Tibial artery (tissue), 4 donors: ENCODE results near the gene ANKRD36C.
"Not testable (repeated sequence)": the region's sequence is repeated elsewhere in the genome, so short reads cannot be mapped to it uniquely, and the experiment has no call there.

Experiments
- DNase-seq, 2 donors: peaks; one replicate each; pipeline ENCODE4 v3.0.0-alpha.2; 2019
- H3K27ac ChIP-seq, 2 donors: fragments of 200-600 bp; sonication (generic) in 1 of 2; 1 replicate in 1 of 2; 2 replicates in 1 of 2; pipeline ENCODE4 v1.5.1; 2018 to 2019; ENCODE audit warnings: mild to moderate bottlenecking in 1 of 2
- H3K27me3 ChIP-seq, 2 donors: fragments of 200-600 bp; sonication (generic) in 1 of 2; one replicate each; pipeline versions ENCODE4 v1.5.1 to v1.6.0; 2016 to 2019
- H3K36me3 ChIP-seq, 3 donors: fragments of 200-600 bp; sonication (generic) in 2 of 3; one replicate each; pipeline ENCODE4 v1.5.1; 2016 to 2019; ENCODE audit warnings: mild to moderate bottlenecking in 2 of 3
- H3K4me1 ChIP-seq, 4 donors: fragments of 200-600 bp; sonication (generic) in 2 of 4; 1 replicate in 3 of 4; 2 replicates in 1 of 4; pipeline ENCODE4 v1.5.1; 2016 to 2019
- H3K4me3 ChIP-seq, 2 donors: fragments of 200-600 bp; sonication (generic) in 1 of 2; 1 replicate in 1 of 2; 2 replicates in 1 of 2; pipeline ENCODE4 v1.5.1; 2018 to 2019; ENCODE audit warnings: mild to moderate bottlenecking in 2 of 2
- H3K9me3 ChIP-seq, 3 donors: fragments of 200-600 bp; sonication (generic) in 1 of 3; one replicate each; pipeline ENCODE4 v1.5.1; 2016 to 2019
- intact Hi-C: fragments of 100-400 bp; cut with DNase I; formaldehyde crosslinking; loops from one replicate; pipeline ENCODE4 v1.15.0; 2023; ENCODE audit warnings: low total_unique reads

The ANKRD36C gene

GRCh38 chr2:95790180-95790579, 201.4 kb downstream of the ANKRD36C start:
- DNase-seq, H3K4me1 ChIP-seq, H3K36me3 ChIP-seq, H3K9me3 ChIP-seq, H3K4me3 ChIP-seq, intact Hi-C loops, H3K27ac ChIP-seq, H3K27me3 ChIP-seq: not testable (repeated sequence)

GRCh38 chr2:95789385-95789784, 202.2 kb downstream of the ANKRD36C start:
- DNase-seq, intact Hi-C loops, H3K36me3 ChIP-seq, H3K27ac ChIP-seq, H3K4me3 ChIP-seq, H3K27me3 ChIP-seq, H3K9me3 ChIP-seq, H3K4me1 ChIP-seq: not testable (repeated sequence)

- H3K27ac ChIP-seq, H3K4me3 ChIP-seq, DNase-seq, H3K36me3 ChIP-seq, H3K27me3 ChIP-seq, H3K4me1 ChIP-seq, intact Hi-C loops, H3K9me3 ChIP-seq: not testable (repeated sequence)
Measured at GRCh38 chr2:95788642-95789041, 203.0 kb downstream of the ANKRD36C start.
